WTC11 (cell line): Measurements from ENCODE around the gene CNTNAP2. TPM values are rescaled to one million over a fixed set of nuclear protein-coding genes. Genes with fewer than 3 reads are reported as not detected.
A peak's percentile ranks its signal among the peaks of the same experiment; 100 is the strongest.

ENCODE experiments used
- ATAC-seq: fragments of 200-7000 bp; cut with Tn5 transposase; 2 replicates; pipeline ENCODE4 v1.10.0; 2021; ENCODE audit warnings: mild to moderate bottlenecking, moderate library complexity
- CTCF ChIA-PET: fragments of 300-600 bp; sonication (Branson Sonifier 250); formaldehyde crosslinking; loops from one replicate; lab custom pipeline; 2021; ENCODE audit warnings: antibody characterized with exemption; lab: Charles Lee
- POLR2A ChIA-PET: fragments of 350-600 bp; sonication (Branson Sonifier 250); formaldehyde crosslinking; loops from one replicate; lab custom pipeline; 2021; ENCODE audit warnings: antibody characterized with exemption; lab: Charles Lee
- DNase-seq: peaks from one replicate; pipeline ENCODE4 v3.0.0; 2021; ENCODE audit warnings: low spot score
- H3K27ac Mint-ChIP-seq: 2 replicates; pipeline ENCODE4 v1.8.0; 2021; ENCODE audit warnings: mixed read lengths
- H3K27me3 Mint-ChIP-seq: 2 replicates; pipeline ENCODE4 v1.8.0; 2021; ENCODE audit warnings: low read depth, mild to moderate bottlenecking, moderate library complexity, mixed read lengths
- H3K36me3 Mint-ChIP-seq: 2 replicates; pipeline ENCODE4 v1.8.0; 2021; ENCODE audit warnings: mixed read lengths
- H3K4me1 Mint-ChIP-seq: 2 replicates; pipeline ENCODE4 v1.8.0; 2022; ENCODE audit warnings: mixed read lengths
- H3K4me3 Mint-ChIP-seq: 2 replicates; pipeline ENCODE4 v1.8.0; 2021; ENCODE audit warnings: mild to moderate bottlenecking, moderate library complexity, mixed read lengths
- H3K9me3 Mint-ChIP-seq: 2 replicates; pipeline ENCODE4 v1.8.0; 2021; ENCODE audit warnings: mixed read lengths
- CREB1 ChIP-seq: sonication (generic); formaldehyde crosslinking; IDR thresholded peaks from 2 replicates; pipeline ENCODE4 v1.8.0; 2023; ENCODE audit warnings: mild to moderate bottlenecking, missing genetic modification reagents
- FOXJ3 ChIP-seq: sonication (generic); formaldehyde crosslinking; IDR thresholded peaks from 2 replicates; pipeline ENCODE4 v1.9.0; 2021; ENCODE audit warnings: missing genetic modification reagents, mild to moderate bottlenecking, borderline replicate concordance
- GABPB1 ChIP-seq: sonication (generic); formaldehyde crosslinking; IDR thresholded peaks from 2 replicates; pipeline ENCODE4 v1.8.1; 2023; ENCODE audit warnings: mild to moderate bottlenecking, missing genetic modification reagents
- IRF2 ChIP-seq: sonication (generic); formaldehyde crosslinking; IDR thresholded peaks from 2 replicates; pipeline ENCODE4 v1.8.0; 2022; ENCODE audit warnings: low read depth, missing genetic modification reagents, borderline replicate concordance
- JAZF1 ChIP-seq: fragments of 250-450 bp; sonication (Bioruptor Pico); IDR thresholded peaks from 2 replicates; pipeline ENCODE4 v1.9.0; 2021; ENCODE audit warnings: moderate library complexity, mild to moderate bottlenecking, inconsistent platforms
- KAT7 ChIP-seq: sonication (generic); formaldehyde crosslinking; IDR thresholded peaks from 2 replicates; pipeline ENCODE4 v1.8.1; 2023; ENCODE audit warnings: missing genetic modification reagents, mild to moderate bottlenecking, borderline replicate concordance
- MXD4 ChIP-seq: fragments of 250-450 bp; sonication (Bioruptor Pico); IDR thresholded peaks from 2 replicates; pipeline ENCODE4 v1.8.0; 2021; ENCODE audit warnings: mild to moderate bottlenecking, moderate library complexity, borderline replicate concordance
- NR1H2 ChIP-seq: sonication (generic); formaldehyde crosslinking; IDR thresholded peaks from 2 replicates; pipeline ENCODE4 v1.9.0; 2021; ENCODE audit warnings: mild to moderate bottlenecking, moderate library complexity, missing genetic modification reagents
- NR2C2 ChIP-seq: sonication (generic); formaldehyde crosslinking; IDR thresholded peaks from 2 replicates; pipeline ENCODE4 v1.8.0; 2022; ENCODE audit warnings: mild to moderate bottlenecking, missing genetic modification reagents
- OVOL2 ChIP-seq: fragments of 250-450 bp; sonication (Bioruptor Pico); IDR thresholded peaks from 2 replicates; pipeline ENCODE4 v1.9.0; 2021; ENCODE audit warnings: mild to moderate bottlenecking, borderline replicate concordance
- RELA ChIP-seq: sonication (generic); formaldehyde crosslinking; IDR thresholded peaks from 2 replicates; pipeline ENCODE4 v1.8.1; 2022; ENCODE audit warnings: missing genetic modification reagents, mild to moderate bottlenecking, borderline replicate concordance
- RORB ChIP-seq: fragments of 250-450 bp; sonication (Bioruptor Pico); IDR thresholded peaks from 2 replicates; pipeline ENCODE4 v1.9.0; 2021; ENCODE audit warnings: mild to moderate bottlenecking
- SMAD4 ChIP-seq: sonication (generic); formaldehyde crosslinking; IDR thresholded peaks from 2 replicates; pipeline ENCODE4 v1.8.0; 2022; ENCODE audit warnings: mild to moderate bottlenecking, missing genetic modification reagents
- TP53 ChIP-seq: sonication (generic); formaldehyde crosslinking; IDR thresholded peaks from 2 replicates; pipeline ENCODE4 v1.8.1; 2023; ENCODE audit warnings: mild to moderate bottlenecking, missing genetic modification reagents
- ZBTB21 ChIP-seq: sonication (generic); formaldehyde crosslinking; IDR thresholded peaks from 2 replicates; pipeline ENCODE4 v1.8.1; 2023; ENCODE audit warnings: mild to moderate bottlenecking, missing genetic modification reagents, borderline replicate concordance
- ZNF138 ChIP-seq: sonication (generic); formaldehyde crosslinking; conservative IDR thresholded peaks from 2 replicates; pipeline ENCODE4 v1.8.1; 2022; ENCODE audit warnings: mild to moderate bottlenecking, moderate library complexity, missing genetic modification reagents
- ZNF232 ChIP-seq: sonication (generic); formaldehyde crosslinking; IDR thresholded peaks from 2 replicates; pipeline ENCODE4 v1.8.0; 2022; ENCODE audit warnings: mild to moderate bottlenecking, missing genetic modification reagents
- ZNF396 ChIP-seq: fragments of 250-450 bp; sonication (Bioruptor Pico); IDR thresholded peaks from 2 replicates; pipeline ENCODE4 v1.8.0; 2021; ENCODE audit warnings: mild to moderate bottlenecking, moderate library complexity, borderline replicate concordance
- ZNF416 ChIP-seq: fragments of 250-450 bp; sonication (Bioruptor Pico); IDR thresholded peaks from 2 replicates; pipeline ENCODE4 v1.9.0; 2021; ENCODE audit warnings: mild to moderate bottlenecking, inconsistent platforms
- total RNA-seq: library from RNA; stranded (reverse); gene quantifications from 3 replicates; pipeline ENCODE4 v1.2.3, GENCODE V29; 2021
- TF ChIP-seq, protein P1 (sequence below): sonication (generic); formaldehyde crosslinking; IDR thresholded peaks from 2 replicates; pipeline ENCODE4 v1.8.0; 2022; ENCODE audit warnings: missing genetic modification reagents
- TF ChIP-seq, protein P2 (sequence below): sonication (generic); formaldehyde crosslinking; IDR thresholded peaks from 2 replicates; pipeline ENCODE4 v1.8.0; 2022; ENCODE audit warnings: mild to moderate bottlenecking, missing genetic modification reagents
- TF ChIP-seq, protein P3 (sequence below): sonication (generic); formaldehyde crosslinking; IDR thresholded peaks from 2 replicates; pipeline ENCODE4 v1.8.0; 2022; ENCODE audit warnings: mild to moderate bottlenecking, missing genetic modification reagents
- TF ChIP-seq, protein P4 (sequence below): sonication (generic); formaldehyde crosslinking; IDR thresholded peaks from 2 replicates; pipeline ENCODE4 v1.8.0; 2023; ENCODE audit warnings: missing genetic modification reagents, mild to moderate bottlenecking, borderline replicate concordance
- TF ChIP-seq, protein P5 (sequence below): fragments of 250-450 bp; sonication (Bioruptor Pico); IDR thresholded peaks from 2 replicates; pipeline ENCODE4 v1.9.0; 2021; ENCODE audit warnings: mild to moderate bottlenecking

The CNTNAP2 gene
- total RNA-seq, 1 experiment from 2014 or later = 63.8 TPM

DNA sequence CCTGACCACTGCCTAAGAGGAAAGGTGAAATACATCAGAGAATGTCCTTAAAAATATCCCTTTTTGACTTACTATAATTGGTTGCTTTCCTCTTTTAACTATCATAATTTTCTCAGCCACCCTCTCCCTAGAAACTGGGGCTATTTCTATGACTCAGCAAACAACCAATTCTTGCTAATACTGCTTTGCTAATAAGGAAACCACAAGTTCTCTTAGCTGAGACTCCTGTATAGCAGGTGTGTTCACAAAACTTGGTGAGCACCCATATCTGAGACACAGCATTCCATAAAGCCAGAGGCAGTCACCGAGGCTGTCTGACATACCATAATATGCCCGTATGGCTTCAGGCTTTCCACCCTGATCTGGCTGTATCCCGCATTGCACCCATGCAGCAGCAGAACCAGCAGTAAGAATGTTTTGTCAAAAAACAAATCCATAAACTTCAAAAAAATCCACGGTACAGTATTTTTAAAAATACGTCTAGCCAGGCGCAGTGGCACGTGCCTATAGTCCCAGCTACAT lies 2282.3 kb downstream of the CNTNAP2 start:
- Mint-ChIP-seq H3K27me3 (no peaks in the 10 kb centered on the region), H3K4me1 (peaks cover 84% of the 10 kb centered on the region), H3K4me3 (no peak overlapping the region), H3K27ac (no peak overlapping the region; the same call in 1 of the 2 replicates), H3K9me3 (no peaks in the 10 kb centered on the region), H3K36me3 (peaks cover 4% of the 10 kb centered on the region; the same call in 1 of the 2 replicates)
- POLR2A ChIA-PET = no interaction called here
- CTCF ChIA-PET = no interaction called here
- DNase-seq = no peak
- TF ChIP-seq, protein P1, sequence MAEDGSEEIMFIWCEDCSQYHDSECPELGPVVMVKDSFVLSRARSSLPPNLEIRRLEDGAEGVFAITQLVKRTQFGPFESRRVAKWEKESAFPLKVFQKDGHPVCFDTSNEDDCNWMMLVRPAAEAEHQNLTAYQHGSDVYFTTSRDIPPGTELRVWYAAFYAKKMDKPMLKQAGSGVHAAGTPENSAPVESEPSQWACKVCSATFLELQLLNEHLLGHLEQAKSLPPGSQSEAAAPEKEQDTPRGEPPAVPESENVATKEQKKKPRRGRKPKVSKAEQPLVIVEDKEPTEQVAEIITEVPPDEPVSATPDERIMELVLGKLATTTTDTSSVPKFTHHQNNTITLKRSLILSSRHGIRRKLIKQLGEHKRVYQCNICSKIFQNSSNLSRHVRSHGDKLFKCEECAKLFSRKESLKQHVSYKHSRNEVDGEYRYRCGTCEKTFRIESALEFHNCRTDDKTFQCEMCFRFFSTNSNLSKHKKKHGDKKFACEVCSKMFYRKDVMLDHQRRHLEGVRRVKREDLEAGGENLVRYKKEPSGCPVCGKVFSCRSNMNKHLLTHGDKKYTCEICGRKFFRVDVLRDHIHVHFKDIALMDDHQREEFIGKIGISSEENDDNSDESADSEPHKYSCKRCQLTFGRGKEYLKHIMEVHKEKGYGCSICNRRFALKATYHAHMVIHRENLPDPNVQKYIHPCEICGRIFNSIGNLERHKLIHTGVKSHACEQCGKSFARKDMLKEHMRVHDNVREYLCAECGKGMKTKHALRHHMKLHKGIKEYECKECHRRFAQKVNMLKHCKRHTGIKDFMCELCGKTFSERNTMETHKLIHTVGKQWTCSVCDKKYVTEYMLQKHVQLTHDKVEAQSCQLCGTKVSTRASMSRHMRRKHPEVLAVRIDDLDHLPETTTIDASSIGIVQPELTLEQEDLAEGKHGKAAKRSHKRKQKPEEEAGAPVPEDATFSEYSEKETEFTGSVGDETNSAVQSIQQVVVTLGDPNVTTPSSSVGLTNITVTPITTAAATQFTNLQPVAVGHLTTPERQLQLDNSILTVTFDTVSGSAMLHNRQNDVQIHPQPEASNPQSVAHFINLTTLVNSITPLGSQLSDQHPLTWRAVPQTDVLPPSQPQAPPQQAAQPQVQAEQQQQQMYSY (CRISPR knock-in tag) = no peak
- no peak for TF ChIP-seq JAZF1 (CRISPR knock-in tag)
- no peak for TF ChIP-seq CREB1 (CRISPR knock-in tag)
- no peak for TF ChIP-seq RORB
- TF ChIP-seq NR1H2 = no peak
- TF ChIP-seq SMAD4 = no peak
- no peak for TF ChIP-seq MXD4 (CRISPR knock-in tag)
- no peak for TF ChIP-seq ZNF416 (CRISPR knock-in tag)
- no peak for TF ChIP-seq TP53
- no peak for TF ChIP-seq FOXJ3 (CRISPR knock-in tag)
- TF ChIP-seq, protein P2, sequence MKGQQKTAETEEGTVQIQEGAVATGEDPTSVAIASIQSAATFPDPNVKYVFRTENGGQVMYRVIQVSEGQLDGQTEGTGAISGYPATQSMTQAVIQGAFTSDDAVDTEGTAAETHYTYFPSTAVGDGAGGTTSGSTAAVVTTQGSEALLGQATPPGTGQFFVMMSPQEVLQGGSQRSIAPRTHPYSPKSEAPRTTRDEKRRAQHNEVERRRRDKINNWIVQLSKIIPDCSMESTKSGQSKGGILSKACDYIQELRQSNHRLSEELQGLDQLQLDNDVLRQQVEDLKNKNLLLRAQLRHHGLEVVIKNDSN (CRISPR knock-in tag) = no peak
- TF ChIP-seq IRF2 (CRISPR knock-in tag) = no peak
- no peak for TF ChIP-seq RELA (CRISPR knock-in tag)
- TF ChIP-seq, protein P3, sequence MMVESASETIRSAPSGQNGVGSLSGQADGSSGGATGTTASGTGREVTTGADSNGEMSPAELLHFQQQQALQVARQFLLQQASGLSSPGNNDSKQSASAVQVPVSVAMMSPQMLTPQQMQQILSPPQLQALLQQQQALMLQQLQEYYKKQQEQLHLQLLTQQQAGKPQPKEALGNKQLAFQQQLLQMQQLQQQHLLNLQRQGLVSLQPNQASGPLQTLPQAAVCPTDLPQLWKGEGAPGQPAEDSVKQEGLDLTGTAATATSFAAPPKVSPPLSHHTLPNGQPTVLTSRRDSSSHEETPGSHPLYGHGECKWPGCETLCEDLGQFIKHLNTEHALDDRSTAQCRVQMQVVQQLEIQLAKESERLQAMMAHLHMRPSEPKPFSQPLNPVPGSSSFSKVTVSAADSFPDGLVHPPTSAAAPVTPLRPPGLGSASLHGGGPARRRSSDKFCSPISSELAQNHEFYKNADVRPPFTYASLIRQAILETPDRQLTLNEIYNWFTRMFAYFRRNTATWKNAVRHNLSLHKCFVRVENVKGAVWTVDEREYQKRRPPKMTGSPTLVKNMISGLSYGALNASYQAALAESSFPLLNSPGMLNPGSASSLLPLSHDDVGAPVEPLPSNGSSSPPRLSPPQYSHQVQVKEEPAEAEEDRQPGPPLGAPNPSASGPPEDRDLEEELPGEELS (CRISPR knock-in tag) = no peak
- no peak for ATAC-seq

DNA sequence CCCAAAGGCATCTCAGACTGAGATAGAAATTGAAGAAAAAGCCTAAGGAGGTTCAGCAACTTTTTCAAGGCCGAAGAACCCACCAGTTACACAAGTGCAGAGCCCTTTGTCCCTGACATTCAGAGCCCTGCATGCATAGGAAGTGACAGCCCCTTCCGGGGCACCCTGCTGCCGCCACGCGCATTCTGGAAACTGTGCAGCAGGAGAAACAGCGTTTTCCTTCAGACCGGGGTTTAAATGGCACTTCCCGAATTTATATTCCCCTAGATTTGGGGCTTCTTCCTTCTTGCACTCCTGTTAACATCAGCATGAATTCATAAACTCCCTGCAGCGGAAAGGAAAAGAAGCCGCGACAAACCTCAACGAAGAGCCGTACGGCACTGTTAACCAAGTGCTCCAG lies 2283.5 kb downstream of the CNTNAP2 start:
- ATAC-seq (no peak; the same call in 1 of the 2 replicates), DNase-seq (no peak)
- Mint-ChIP-seq H3K4me1 (peaks cover 73% of the 10 kb centered on the region), H3K9me3 (no peaks in the 10 kb centered on the region), H3K36me3 (peaks cover 4% of the 10 kb centered on the region), H3K27ac (peak overlapping the region; percentile 82), H3K4me3 (no peak overlapping the region), H3K27me3 (no peaks in the 10 kb centered on the region)
- ChIA-PET CTCF (no interaction called here), POLR2A (no interaction called here)
- TF ChIP-seq KAT7 (CRISPR knock-in tag) (no peak), JAZF1 (CRISPR knock-in tag) (no peak), ZNF232 (no peak), GABPB1 (CRISPR knock-in tag) (no peak), ZNF396 (CRISPR knock-in tag) (no peak), IRF2 (CRISPR knock-in tag) (no peak), OVOL2 (no peak), NR2C2 (no peak), ZNF138 (CRISPR knock-in tag) (no peak), ZBTB21 (CRISPR knock-in tag) (no peak)
- TF ChIP-seq, protein P4, sequence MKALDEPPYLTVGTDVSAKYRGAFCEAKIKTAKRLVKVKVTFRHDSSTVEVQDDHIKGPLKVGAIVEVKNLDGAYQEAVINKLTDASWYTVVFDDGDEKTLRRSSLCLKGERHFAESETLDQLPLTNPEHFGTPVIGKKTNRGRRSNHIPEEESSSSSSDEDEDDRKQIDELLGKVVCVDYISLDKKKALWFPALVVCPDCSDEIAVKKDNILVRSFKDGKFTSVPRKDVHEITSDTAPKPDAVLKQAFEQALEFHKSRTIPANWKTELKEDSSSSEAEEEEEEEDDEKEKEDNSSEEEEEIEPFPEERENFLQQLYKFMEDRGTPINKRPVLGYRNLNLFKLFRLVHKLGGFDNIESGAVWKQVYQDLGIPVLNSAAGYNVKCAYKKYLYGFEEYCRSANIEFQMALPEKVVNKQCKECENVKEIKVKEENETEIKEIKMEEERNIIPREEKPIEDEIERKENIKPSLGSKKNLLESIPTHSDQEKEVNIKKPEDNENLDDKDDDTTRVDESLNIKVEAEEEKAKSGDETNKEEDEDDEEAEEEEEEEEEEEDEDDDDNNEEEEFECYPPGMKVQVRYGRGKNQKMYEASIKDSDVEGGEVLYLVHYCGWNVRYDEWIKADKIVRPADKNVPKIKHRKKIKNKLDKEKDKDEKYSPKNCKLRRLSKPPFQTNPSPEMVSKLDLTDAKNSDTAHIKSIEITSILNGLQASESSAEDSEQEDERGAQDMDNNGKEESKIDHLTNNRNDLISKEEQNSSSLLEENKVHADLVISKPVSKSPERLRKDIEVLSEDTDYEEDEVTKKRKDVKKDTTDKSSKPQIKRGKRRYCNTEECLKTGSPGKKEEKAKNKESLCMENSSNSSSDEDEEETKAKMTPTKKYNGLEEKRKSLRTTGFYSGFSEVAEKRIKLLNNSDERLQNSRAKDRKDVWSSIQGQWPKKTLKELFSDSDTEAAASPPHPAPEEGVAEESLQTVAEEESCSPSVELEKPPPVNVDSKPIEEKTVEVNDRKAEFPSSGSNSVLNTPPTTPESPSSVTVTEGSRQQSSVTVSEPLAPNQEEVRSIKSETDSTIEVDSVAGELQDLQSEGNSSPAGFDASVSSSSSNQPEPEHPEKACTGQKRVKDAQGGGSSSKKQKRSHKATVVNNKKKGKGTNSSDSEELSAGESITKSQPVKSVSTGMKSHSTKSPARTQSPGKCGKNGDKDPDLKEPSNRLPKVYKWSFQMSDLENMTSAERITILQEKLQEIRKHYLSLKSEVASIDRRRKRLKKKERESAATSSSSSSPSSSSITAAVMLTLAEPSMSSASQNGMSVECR (CRISPR knock-in tag) = no peak
- TF ChIP-seq, protein P5, sequence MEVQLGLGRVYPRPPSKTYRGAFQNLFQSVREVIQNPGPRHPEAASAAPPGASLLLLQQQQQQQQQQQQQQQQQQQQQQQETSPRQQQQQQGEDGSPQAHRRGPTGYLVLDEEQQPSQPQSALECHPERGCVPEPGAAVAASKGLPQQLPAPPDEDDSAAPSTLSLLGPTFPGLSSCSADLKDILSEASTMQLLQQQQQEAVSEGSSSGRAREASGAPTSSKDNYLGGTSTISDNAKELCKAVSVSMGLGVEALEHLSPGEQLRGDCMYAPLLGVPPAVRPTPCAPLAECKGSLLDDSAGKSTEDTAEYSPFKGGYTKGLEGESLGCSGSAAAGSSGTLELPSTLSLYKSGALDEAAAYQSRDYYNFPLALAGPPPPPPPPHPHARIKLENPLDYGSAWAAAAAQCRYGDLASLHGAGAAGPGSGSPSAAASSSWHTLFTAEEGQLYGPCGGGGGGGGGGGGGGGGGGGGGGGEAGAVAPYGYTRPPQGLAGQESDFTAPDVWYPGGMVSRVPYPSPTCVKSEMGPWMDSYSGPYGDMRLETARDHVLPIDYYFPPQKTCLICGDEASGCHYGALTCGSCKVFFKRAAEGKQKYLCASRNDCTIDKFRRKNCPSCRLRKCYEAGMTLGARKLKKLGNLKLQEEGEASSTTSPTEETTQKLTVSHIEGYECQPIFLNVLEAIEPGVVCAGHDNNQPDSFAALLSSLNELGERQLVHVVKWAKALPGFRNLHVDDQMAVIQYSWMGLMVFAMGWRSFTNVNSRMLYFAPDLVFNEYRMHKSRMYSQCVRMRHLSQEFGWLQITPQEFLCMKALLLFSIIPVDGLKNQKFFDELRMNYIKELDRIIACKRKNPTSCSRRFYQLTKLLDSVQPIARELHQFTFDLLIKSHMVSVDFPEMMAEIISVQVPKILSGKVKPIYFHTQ (CRISPR knock-in tag) = no peak
